Measurements from ENCODE around the gene SLC5A4. TPM values are rescaled to one million over a fixed set of nuclear protein-coding genes. Genes with fewer than 3 reads are reported as not detected.

Gene SLC5A4
- total and polyA plus RNA-seq, 10 of the 15 experiments (the other 5 are each of a cell fraction or from before 2014, with no cell fraction given), result not detected

GRCh38 chr22:32205974-32206773, 49.0 kb downstream of the SLC5A4 start:
- WGBS (ENCODE audit: insufficient coverage, insufficient replicate concordance, low lambda C conversion rate, missing lambda C conversion rate), result 37% methylated on average over 24 of the region's 30 CpGs

More at GRCh38 chr22:32205974-32206773, 49.0 kb downstream of the SLC5A4 start:
- intact Hi-C loops (cut with micrococcal nuclease; ENCODE audit: unreplicated experiment) (loop anchor here (5.0 to 10.0 kb wide), 2 partner anchors 101 to 229 kb away; no protein-coding TSS in a partner anchor), in situ Hi-C loops (cut with MboI) (no loop called here)
- FAIRE-seq (no peak), DNase-seq (ENCODE audit: low read depth, low spot score) (no peak), ATAC-seq (no peak)
- ChIA-PET SMC1A (ENCODE audit: uncharacterized antibody, unreplicated experiment) (no interaction called here), POLR2A (no interaction called here), CTCF (no interaction called here), RAD21 (ENCODE audit: unreplicated experiment) (no interaction called here)
- no peak overlapping the region for H3K27ac ChIP-seq (ENCODE audit: control insufficient read depth, insufficient read depth)
- peaks cover 0 to 4% of the 10 kb centered on the region in 2 experiments; a peak in 2 of 4 replicates for H3K27me3 ChIP-seq (replicated peaks in 1 of 2; ENCODE audit: control insufficient read depth in 2 of 2, insufficient read depth in 2 of 2, low read length in 1 of 2)
- no peak overlapping the region for H3K9ac ChIP-seq (ENCODE audit: control insufficient read depth, insufficient read depth, low read length)
- TF ChIP-seq SIX5 (IDR thresholded peaks at IDR 0.05; ENCODE audit: low read depth, low read length, severe bottlenecking), result no peak
- no peak for TF ChIP-seq TCF12 (IDR thresholded peaks at IDR 0.05; ENCODE audit: low read depth, low read length)
- TF ChIP-seq CEBPB (IDR thresholded peaks at IDR 0.05; ENCODE audit: borderline replicate concordance in 1 of 2, low read depth in 2 of 2, low read length in 2 of 2), result no peak
- TF ChIP-seq FOXK2 (IDR thresholded peaks at IDR 0.05), result no peak
- TF ChIP-seq MTA3 (IDR thresholded peaks at IDR 0.05; ENCODE audit: borderline replicate concordance, low read length), result no peak
- no peak for TF ChIP-seq ASH2L (IDR thresholded peaks at IDR 0.05; ENCODE audit: borderline replicate concordance, low read depth)
- no peak for TF ChIP-seq ZNF687 (IDR thresholded peaks at IDR 0.05)
- TF ChIP-seq DPF2 (IDR thresholded peaks at IDR 0.05), result no peak
- no peak for TF ChIP-seq HDAC2 (IDR thresholded peaks at IDR 0.05)
- TF ChIP-seq PAX5 (IDR thresholded peaks at IDR 0.05; ENCODE audit: borderline replicate concordance, low read depth, low read length), result no peak
- no peak for TF ChIP-seq YY1 (IDR thresholded peaks at IDR 0.05; ENCODE audit: low read depth, low read length)
- TF ChIP-seq NFYA (IDR thresholded peaks at IDR 0.05; ENCODE audit: borderline replicate concordance, low read depth, low read length), result no peak
- TF ChIP-seq STAT3 (IDR thresholded peaks at IDR 0.05; ENCODE audit: low read depth, low read length), result no peak
- no peaks in the 10 kb centered on the region for H3K79me2 ChIP-seq (ENCODE audit: control insufficient read depth, insufficient read depth, low read length)
- H3K4me1 ChIP-seq (ENCODE audit: control insufficient read depth, insufficient read depth, low read length), result no peaks in the 10 kb centered on the region
- no peaks in the 10 kb centered on the region for H3K36me3 ChIP-seq (ENCODE audit: control insufficient read depth in 2 of 2, insufficient read depth in 2 of 2, low read length in 1 of 2)
- no peak overlapping the region for H3K4me2 ChIP-seq (ENCODE audit: control insufficient read depth, insufficient read depth)
- no peak overlapping the region for H3K4me3 ChIP-seq
- BruUV-seq (replicated peaks), result no TSS peak
- H3K9me3 ChIP-seq (replicated peaks; ENCODE audit: control insufficient read depth, insufficient read depth, low read length), result no peaks in the 10 kb centered on the region
- no peak overlapping the region for H2AFZ ChIP-seq (ENCODE audit: control insufficient read depth, low read depth, low read length)
- no peaks in the 10 kb centered on the region for H4K20me1 ChIP-seq (ENCODE audit: control insufficient read depth, insufficient read depth)
